HCT116 (cell line): ENCODE data around the gene BMP7. TPM values are rescaled to one million over a fixed set of nuclear protein-coding genes. Genes with fewer than 3 reads are reported as not detected.

Experiments
- ATAC-seq: fragments of 200-7000 bp; cut with Tn5 transposase; 2 replicates; pipeline ENCODE4 v1.9.1; 2020; ENCODE audit warnings: mild to moderate bottlenecking, moderate library complexity
- BruUV-seq: library from RNA; stranded (reverse); fragments of 400-500 nt; replicated peaks from 2 replicates; lab custom pipeline; 2021; lab: Mats Ljungman, UMichigan
- CTCF ChIA-PET: fragments of 300-600 bp; sonication (Branson Sonifier 250); formaldehyde crosslinking; loops from one replicate; lab custom pipeline; 2021; ENCODE audit warnings: antibody characterized with exemption; lab: Charles Lee
- POLR2A ChIA-PET: fragments of 300-600, 350-600 bp; sonication (Branson Sonifier 250); formaldehyde crosslinking; loops from one replicate; lab custom pipeline; 2021; ENCODE audit warnings: antibody characterized with exemption; lab: Charles Lee
- RAD21 ChIA-PET, 2 experiments: fragments of 300-600 bp; sonication (Branson Sonifier 250); formaldehyde crosslinking; loops; one replicate each; lab custom pipeline; 2023; ENCODE audit warnings: low total read pairs in 2 of 2; ENCODE audit not compliant: uncharacterized antibody in 2 of 2, unreplicated experiment in 2 of 2, low non-redundant PET in 1 of 2; lab: Charles Lee
- DNase-seq: peaks from one replicate; pipeline ENCODE4 v3.0.0-alpha.2; 2010; ENCODE audit warnings: low read depth, low spot score
- H2AFZ ChIP-seq: fragments of 200-600 bp; shearing (Covaris generic), sonication (generic); 2 replicates; pipeline ENCODE4 v1.6.1; 2017; ENCODE audit warnings: low read depth, mixed run types, mixed read lengths, antibody characterized with exemption, low read length; ENCODE audit not compliant: poor library complexity, severe bottlenecking
- H3K27ac ChIP-seq: 2 replicates; pipeline ENCODE4 v1.5.1; 2012; ENCODE audit warnings: low read depth, low read length
- H3K27me3 ChIP-seq: fragments of 200-600 bp; sonication (generic); 2 replicates; pipeline ENCODE4 v1.6.1; 2016; ENCODE audit warnings: mixed run types, low read length, mixed read lengths; ENCODE audit not compliant: insufficient read depth
- H3K36me3 ChIP-seq, 2 experiments: fragments of 200-500 bp in 1 of 2; fragments of 200-600 bp in 1 of 2; sonication (Bioruptor generic) in 1 of 2; sonication (generic) in 1 of 2; 2 replicates each; pipeline versions ENCODE4 v1.5.1 to v1.6.1; 2014 to 2016; ENCODE audit warnings: low read length in 2 of 2, inconsistent platforms in 1 of 2, mixed read lengths in 1 of 2, mixed run types in 1 of 2; ENCODE audit not compliant: insufficient read depth in 2 of 2, control insufficient read depth in 1 of 2
- H3K4me1 ChIP-seq, 2 experiments: fragments of 200-600 bp in 1 of 2; sonication (generic) in 1 of 2; 2 replicates each; pipeline versions ENCODE4 v1.5.1 to v1.6.1; 2012 to 2017; ENCODE audit warnings: low read length in 2 of 2, inconsistent platforms in 1 of 2, mild to moderate bottlenecking in 1 of 2, mixed read lengths in 1 of 2, mixed run types in 1 of 2, moderate library complexity in 1 of 2; ENCODE audit not compliant: insufficient read depth in 2 of 2, control insufficient read depth in 1 of 2
- H3K4me2 ChIP-seq: fragments of 200-600 bp; sonication (generic); 2 replicates; pipeline ENCODE4 v1.6.1; 2017; ENCODE audit warnings: mixed run types, low read length, mixed read lengths
- H3K4me3 ChIP-seq, 2 experiments: fragments of 200-600 bp in 1 of 2; sonication (generic) in 1 of 2; replicated peaks in 1 of 2; 2 replicates each; pipeline ENCODE4 v1.5.1; 2011 to 2016; ENCODE audit warnings: low read length in 2 of 2, control low read depth in 1 of 2, low read depth in 1 of 2, mild to moderate bottlenecking in 1 of 2, mixed read lengths in 1 of 2, mixed run types in 1 of 2
- H3K79me2 ChIP-seq: fragments of 200-600 bp; sonication (generic); 2 replicates; pipeline ENCODE4 v1.6.1; 2017; ENCODE audit warnings: mild to moderate bottlenecking, mixed run types, low read length, moderate library complexity, mixed read lengths; ENCODE audit not compliant: insufficient read depth
- H3K9ac ChIP-seq: fragments of 200-600 bp; sonication (generic); 2 replicates; pipeline ENCODE4 v1.6.1; 2016; ENCODE audit warnings: low read length, mixed read lengths
- H3K9me2 ChIP-seq: fragments of 200-600 bp; sonication (generic), shearing (Covaris generic); 2 replicates; pipeline ENCODE4 v1.6.1; 2017; ENCODE audit warnings: mixed run types, mild to moderate bottlenecking, moderate library complexity; ENCODE audit not compliant: insufficient read depth
- H3K9me3 ChIP-seq, 2 experiments: fragments of 200-500 bp in 1 of 2; fragments of 200-600 bp in 1 of 2; sonication (Bioruptor generic) in 1 of 2; sonication (generic) in 1 of 2; 2 replicates each; pipeline ENCODE4 v1.6.1; 2014 to 2017; ENCODE audit warnings: low read length in 2 of 2, mixed read lengths in 2 of 2, inconsistent platforms in 1 of 2, low read depth in 1 of 2, mild to moderate bottlenecking in 1 of 2, mixed run types in 1 of 2, moderate library complexity in 1 of 2; ENCODE audit not compliant: control insufficient read depth in 1 of 2, insufficient read depth in 1 of 2
- H4K20me1 ChIP-seq: fragments of 200-600 bp; sonication (generic), shearing (Covaris generic); 2 replicates; pipeline ENCODE4 v1.6.1; 2017; ENCODE audit warnings: mixed run types, mild to moderate bottlenecking, moderate library complexity; ENCODE audit not compliant: insufficient read depth
- CEBPB ChIP-seq: IDR thresholded peaks from 2 replicates; pipeline ENCODE4 v1.6.1; 2012; ENCODE audit warnings: low read depth
- EGR1 ChIP-seq: IDR thresholded peaks from 2 replicates; pipeline ENCODE4 v1.6.1; 2012; ENCODE audit warnings: low read depth
- EZH2 ChIP-seq: fragments of 200-600 bp; sonication (generic); IDR thresholded peaks from 2 replicates; pipeline ENCODE4 v1.6.1; 2017; ENCODE audit warnings: antibody characterized with exemption, mixed run types
- JUND ChIP-seq: IDR thresholded peaks from 2 replicates; pipeline ENCODE4 v1.6.1; 2012
- POLR2A ChIP-seq: IDR thresholded peaks from 2 replicates; pipeline ENCODE4 v1.7.0; 2011; ENCODE audit warnings: borderline replicate concordance; ENCODE audit not compliant: insufficient read depth, insufficient read length; ENCODE audit errors: extremely low read depth
- RAD21 ChIP-seq: IDR thresholded peaks from 2 replicates; pipeline ENCODE4 v1.6.1; 2012; ENCODE audit warnings: low read depth, mild to moderate bottlenecking
- SIN3A ChIP-seq: IDR thresholded peaks from 2 replicates; pipeline ENCODE4 v1.6.1; 2012; ENCODE audit warnings: low read depth
- SP1 ChIP-seq: IDR thresholded peaks from 2 replicates; pipeline ENCODE4 v1.6.1; 2012; ENCODE audit warnings: low read depth
- SRF ChIP-seq: IDR thresholded peaks from 2 replicates; pipeline ENCODE4 v1.6.1; 2012; ENCODE audit warnings: low read depth
- YY1 ChIP-seq: IDR thresholded peaks from 2 replicates; pipeline ENCODE4 v1.6.1; 2011; ENCODE audit warnings: low read length, low read depth, moderate library complexity, mild to moderate bottlenecking; ENCODE audit not compliant: insufficient replicate concordance; ENCODE audit errors: extremely low read depth
- ZFX ChIP-seq: fragments of 450-650 bp; IDR thresholded peaks from 2 replicates; pipeline ENCODE4 v1.6.1; 2017
- ZNF274 ChIP-seq: fragments of 200-500 bp; sonication (Bioruptor generic); IDR thresholded peaks from 2 replicates; pipeline ENCODE4 v1.6.1; 2014; ENCODE audit warnings: mild to moderate bottlenecking, low read depth, low read length, inconsistent platforms
- intact Hi-C: fragments of 100-400 bp; cut with micrococcal nuclease; formaldehyde crosslinking; loops from 2 replicates; pipeline ENCODE4 v1.10.0; 2022
- total RNA-seq: library from RNA; stranded (reverse); gene quantifications from one replicate; pipeline ENCODE4 v1.2.1, GENCODE V29; 2021; ENCODE audit not compliant: unreplicated experiment
- TF ChIP-seq, protein P1 (sequence below), 3 experiments: fragments of 200-600 bp in 1 of 3; sonication (generic) in 1 of 3; IDR thresholded peaks in 2 of 3; conservative IDR thresholded peaks in 1 of 3; 2 replicates each; pipeline ENCODE4 v1.5.1; 2012 to 2017; ENCODE audit warnings: low read depth in 2 of 3, low read length in 2 of 3, antibody characterized with exemption in 1 of 3, borderline replicate concordance in 1 of 3, control low read depth in 1 of 3, mild to moderate bottlenecking in 1 of 3, mixed read lengths in 1 of 3, mixed run types in 1 of 3, moderate library complexity in 1 of 3; ENCODE audit not compliant: insufficient read depth in 1 of 3

Gene BMP7
- total RNA-seq, 1 experiment from 2014 or later: 7.0 TPM

DNA sequence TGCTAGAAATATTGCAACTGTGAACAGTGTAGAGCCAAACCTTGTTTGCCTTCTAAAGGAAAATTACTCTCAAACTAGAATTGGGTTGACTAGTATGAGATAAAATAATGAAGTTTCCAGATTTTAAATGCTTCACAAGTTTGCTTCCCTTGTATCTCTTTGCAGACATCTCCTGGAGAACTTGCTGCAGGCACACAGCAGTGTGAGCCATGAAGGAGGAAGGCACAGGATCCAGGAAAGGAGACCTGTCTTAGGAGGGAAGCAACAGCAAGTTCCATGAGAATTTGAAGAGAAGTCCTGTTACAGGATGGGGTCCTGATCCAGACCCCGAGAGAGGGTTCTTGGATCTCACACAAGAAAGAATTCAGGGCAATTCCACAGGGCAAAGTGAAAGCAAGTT lies 115.9 kb downstream of the BMP7 start:
- no peaks in the 10 kb centered on the region for H4K20me1 ChIP-seq
- no peaks in the 10 kb centered on the region for H3K9me3 ChIP-seq
- ATAC-seq (no peak), DNase-seq (no peak)
- H3K9me2 ChIP-seq: no peaks in the 10 kb centered on the region
- ChIA-PET CTCF (no interaction called here), RAD21 (no interaction called here), POLR2A (no interaction called here)
- no peak for TF ChIP-seq SP1
- BruUV-seq: no TSS peak
- no peaks in the 10 kb centered on the region for H3K79me2 ChIP-seq
- no peak overlapping the region for H3K4me2 ChIP-seq
- no peak overlapping the region for H3K9ac ChIP-seq
- no peak overlapping the region for H3K27ac ChIP-seq
- no peak overlapping the region for H3K4me3 ChIP-seq
- H2AFZ ChIP-seq: no peak overlapping the region
- no peaks in the 10 kb centered on the region for H3K36me3 ChIP-seq
- intact Hi-C loops: no loop called here
- H3K27me3 ChIP-seq: peaks cover 43% of the 10 kb centered on the region
- no peaks in the 10 kb centered on the region for H3K4me1 ChIP-seq

DNA sequence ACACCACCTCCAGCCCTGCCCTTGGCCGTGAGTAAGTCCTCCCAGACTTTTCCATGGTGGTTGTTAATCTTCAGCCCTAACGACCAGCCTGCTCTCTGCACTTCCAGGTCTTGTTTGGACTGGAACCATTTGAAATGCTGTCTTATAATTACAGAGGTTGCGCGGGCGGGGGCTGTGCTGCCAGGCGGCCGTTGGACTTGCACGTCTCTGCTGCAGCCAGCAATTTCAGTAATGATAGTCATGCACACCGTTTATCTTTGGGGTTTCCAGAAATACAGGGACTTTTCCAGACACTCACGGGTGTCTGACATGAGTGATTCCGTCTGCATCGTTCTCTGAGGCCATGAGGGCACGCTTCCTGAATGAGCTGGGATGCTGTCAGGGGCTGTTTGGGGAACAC lies 118.2 kb downstream of the BMP7 start:
- Histone ChIP-seq H2AFZ (no peak overlapping the region), H3K27me3 (peaks cover 50% of the 10 kb centered on the region), H3K9ac (no peak overlapping the region), H3K4me1 (no peaks in the 10 kb centered on the region), H3K9me2 (no peaks in the 10 kb centered on the region), H3K79me2 (no peaks in the 10 kb centered on the region), H4K20me1 (no peaks in the 10 kb centered on the region), H3K9me3 (no peaks in the 10 kb centered on the region), H3K27ac (no peak overlapping the region), H3K4me2 (no peak overlapping the region), H3K4me3 (no peak overlapping the region), H3K36me3 (no peaks in the 10 kb centered on the region)
- BruUV-seq: no TSS peak
- POLR2A ChIA-PET: no interaction called here
- ATAC-seq (no peak), DNase-seq (no peak)
- intact Hi-C loops: no loop called here
- CTCF ChIA-PET: no interaction called here
- RAD21 ChIA-PET: no interaction called here
- TF ChIP-seq ZFX: no peak
- no peak for TF ChIP-seq POLR2A
- TF ChIP-seq, all 23 proteins: peak for 0

DNA sequence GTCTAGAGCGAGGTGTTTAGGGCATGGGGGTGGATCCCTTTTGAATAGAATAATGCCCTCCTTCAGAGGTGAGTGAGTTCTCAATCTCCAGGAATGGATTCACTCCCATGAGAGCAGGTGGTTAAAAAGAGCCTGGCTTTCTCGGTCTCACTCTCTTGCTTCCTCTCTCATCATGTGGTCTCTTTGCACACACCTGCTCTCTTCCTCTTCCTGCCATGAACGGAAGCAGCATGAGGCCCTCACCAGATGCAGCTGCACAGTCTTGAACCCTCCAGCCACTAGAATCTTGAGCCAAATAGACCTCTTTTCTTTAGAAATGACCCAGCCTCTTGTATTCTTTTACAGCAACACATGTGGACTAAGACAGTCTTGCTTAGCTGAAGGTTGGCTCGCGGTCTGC lies 119.3 kb downstream of the BMP7 start:
- no peaks in the 10 kb centered on the region for H3K9me2 ChIP-seq
- H3K4me2 ChIP-seq: no peak overlapping the region
- H3K36me3 ChIP-seq: no peaks in the 10 kb centered on the region
- H2AFZ ChIP-seq: no peak overlapping the region
- TF ChIP-seq CEBPB (no peak), ZNF274 (no peak), SIN3A (no peak), SP1 (no peak), JUND (no peak), EGR1 (no peak), YY1 (no peak), EZH2 (no peak), RAD21 (no peak), SRF (no peak)
- TF ChIP-seq, protein P1, sequence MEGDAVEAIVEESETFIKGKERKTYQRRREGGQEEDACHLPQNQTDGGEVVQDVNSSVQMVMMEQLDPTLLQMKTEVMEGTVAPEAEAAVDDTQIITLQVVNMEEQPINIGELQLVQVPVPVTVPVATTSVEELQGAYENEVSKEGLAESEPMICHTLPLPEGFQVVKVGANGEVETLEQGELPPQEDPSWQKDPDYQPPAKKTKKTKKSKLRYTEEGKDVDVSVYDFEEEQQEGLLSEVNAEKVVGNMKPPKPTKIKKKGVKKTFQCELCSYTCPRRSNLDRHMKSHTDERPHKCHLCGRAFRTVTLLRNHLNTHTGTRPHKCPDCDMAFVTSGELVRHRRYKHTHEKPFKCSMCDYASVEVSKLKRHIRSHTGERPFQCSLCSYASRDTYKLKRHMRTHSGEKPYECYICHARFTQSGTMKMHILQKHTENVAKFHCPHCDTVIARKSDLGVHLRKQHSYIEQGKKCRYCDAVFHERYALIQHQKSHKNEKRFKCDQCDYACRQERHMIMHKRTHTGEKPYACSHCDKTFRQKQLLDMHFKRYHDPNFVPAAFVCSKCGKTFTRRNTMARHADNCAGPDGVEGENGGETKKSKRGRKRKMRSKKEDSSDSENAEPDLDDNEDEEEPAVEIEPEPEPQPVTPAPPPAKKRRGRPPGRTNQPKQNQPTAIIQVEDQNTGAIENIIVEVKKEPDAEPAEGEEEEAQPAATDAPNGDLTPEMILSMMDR (IDR thresholded peaks at IDR 0.05 in 2 of 3, conservative IDR thresholded peaks at IDR 0.05 in 1 of 3; ENCODE audit: borderline replicate concordance in 1 of 3, insufficient read depth in 1 of 3, low read depth in 2 of 3, low read length in 2 of 3): no peak
- ChIA-PET CTCF (no interaction called here), POLR2A (no interaction called here), RAD21 (no interaction called here)
- no peaks in the 10 kb centered on the region for H4K20me1 ChIP-seq
- peaks cover 50% of the 10 kb centered on the region for H3K27me3 ChIP-seq
- intact Hi-C loops: no loop called here
- no peak overlapping the region for H3K9ac ChIP-seq
- H3K9me3 ChIP-seq: no peaks in the 10 kb centered on the region
- H3K4me1 ChIP-seq: no peaks in the 10 kb centered on the region
- H3K79me2 ChIP-seq: no peaks in the 10 kb centered on the region
- BruUV-seq: no TSS peak
- no peak for DNase-seq
- H3K27ac ChIP-seq: no peak overlapping the region
- ATAC-seq: no peak
- no peak overlapping the region for H3K4me3 ChIP-seq
